ENCODE data around the gene IDE.

DNA sequence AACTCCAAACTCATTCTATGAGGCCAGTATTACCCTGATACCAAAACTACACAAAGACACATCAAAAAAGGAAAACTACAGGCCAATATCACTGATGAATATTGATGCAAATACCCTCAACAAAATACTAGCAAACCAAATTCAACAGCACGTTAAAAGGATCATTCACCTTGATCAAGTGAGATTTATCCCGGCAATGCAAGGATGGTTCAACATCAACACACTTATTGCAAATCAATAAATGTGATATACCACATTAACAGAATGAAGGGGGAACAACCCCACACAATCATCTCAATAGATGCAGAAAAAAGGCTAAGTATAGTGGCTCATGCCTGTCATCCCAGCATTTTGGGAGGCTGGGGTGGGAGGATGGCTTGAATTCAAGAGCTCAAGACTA, 19.9 kb downstream of the IDE start:
- TF ChIP-seq EZH2 (optimal IDR thresholded peaks at IDR 0.05; ENCODE audit: low read depth, low read length) (no peak), EZH2phosphoT487 (IDR thresholded peaks at IDR 0.05; ENCODE audit: low read length) (no peak)
- TF ChIP-seq, protein P1, sequence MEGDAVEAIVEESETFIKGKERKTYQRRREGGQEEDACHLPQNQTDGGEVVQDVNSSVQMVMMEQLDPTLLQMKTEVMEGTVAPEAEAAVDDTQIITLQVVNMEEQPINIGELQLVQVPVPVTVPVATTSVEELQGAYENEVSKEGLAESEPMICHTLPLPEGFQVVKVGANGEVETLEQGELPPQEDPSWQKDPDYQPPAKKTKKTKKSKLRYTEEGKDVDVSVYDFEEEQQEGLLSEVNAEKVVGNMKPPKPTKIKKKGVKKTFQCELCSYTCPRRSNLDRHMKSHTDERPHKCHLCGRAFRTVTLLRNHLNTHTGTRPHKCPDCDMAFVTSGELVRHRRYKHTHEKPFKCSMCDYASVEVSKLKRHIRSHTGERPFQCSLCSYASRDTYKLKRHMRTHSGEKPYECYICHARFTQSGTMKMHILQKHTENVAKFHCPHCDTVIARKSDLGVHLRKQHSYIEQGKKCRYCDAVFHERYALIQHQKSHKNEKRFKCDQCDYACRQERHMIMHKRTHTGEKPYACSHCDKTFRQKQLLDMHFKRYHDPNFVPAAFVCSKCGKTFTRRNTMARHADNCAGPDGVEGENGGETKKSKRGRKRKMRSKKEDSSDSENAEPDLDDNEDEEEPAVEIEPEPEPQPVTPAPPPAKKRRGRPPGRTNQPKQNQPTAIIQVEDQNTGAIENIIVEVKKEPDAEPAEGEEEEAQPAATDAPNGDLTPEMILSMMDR (IDR thresholded peaks at IDR 0.05; ENCODE audit: low read length), result no peak
